Measurements from ENCODE around the gene DCBLD2. TPM values are rescaled to one million over a fixed set of nuclear protein-coding genes. Genes with fewer than 3 reads are reported as not detected.

DCBLD2 gene
- total and polyA plus RNA-seq, 2 of the 13 experiments (the other 11 are each of a cell fraction or from before 2014, with no cell fraction given), result 43.8 to 56.9 TPM

- peak; percentile 46 for TF ChIP-seq MED8 (CRISPR knock-in tag; IDR thresholded peaks at IDR 0.05; ENCODE audit: insufficient replicate concordance)
- 0 out of 2 replicates have a peak, but pooled peaks have one; percentile 41 for TF ChIP-seq ZNF280D (CRISPR knock-in tag; IDR thresholded peaks at IDR 0.05)
- no peak for TF ChIP-seq SIN3B (IDR thresholded peaks at IDR 0.05; ENCODE audit: low read length)
- TF ChIP-seq ARID4A (CRISPR knock-in tag; IDR thresholded peaks at IDR 0.05; ENCODE audit: borderline replicate concordance), result peak; percentile 87
- no peak for TF ChIP-seq TP53 (CRISPR knock-in tag; conservative IDR thresholded peaks at IDR 0.05)
- 0 out of 2 replicates have a peak, but pooled peaks have one; percentile 54 for TF ChIP-seq FOXK1 (CRISPR knock-in tag; IDR thresholded peaks at IDR 0.05; ENCODE audit: borderline replicate concordance, low read depth)
- peak; percentile 72 for TF ChIP-seq ZNF543 (CRISPR knock-in tag; IDR thresholded peaks at IDR 0.05)
- peak; percentile 65 for TF ChIP-seq HDAC1 (CRISPR knock-in tag; IDR thresholded peaks at IDR 0.05)
- TF ChIP-seq ZNF121 (CRISPR knock-in tag; IDR thresholded peaks at IDR 0.05), result no peak
- TF ChIP-seq MIER3 (CRISPR knock-in tag; IDR thresholded peaks at IDR 0.05; ENCODE audit: borderline replicate concordance), result no peak
- TF ChIP-seq GLI4 (CRISPR knock-in tag; IDR thresholded peaks at IDR 0.05; ENCODE audit: borderline replicate concordance), result no peak
- TF ChIP-seq KAT7 (CRISPR knock-in tag; IDR thresholded peaks at IDR 0.05; ENCODE audit: borderline replicate concordance), result peak; percentile 88; the same call in 1 of the 2 replicates
- no peak for TF ChIP-seq ZHX1 (CRISPR knock-in tag; IDR thresholded peaks at IDR 0.05; ENCODE audit: low read depth)
- no peak for TF ChIP-seq ZSCAN29 (CRISPR knock-in tag; conservative IDR thresholded peaks at IDR 0.05)
Observed at GRCh38 chr3:98901392-98902350, at the start of gene DCBLD2 (continued).

Data from HepG2 (cell line).